K562 (cell line): ENCODE measurements around the gene ZNRD2. TPM values are rescaled to one million over a fixed set of nuclear protein-coding genes. Genes with fewer than 3 reads are reported as not detected.

ENCODE experiments used
- HMGN3 ChIP-seq: IDR thresholded peaks from 2 replicates; pipeline ENCODE4 v1.6.1; 2011; ENCODE audit warnings: borderline replicate concordance, low read depth, mild to moderate bottlenecking, mixed read lengths, low read length; ENCODE audit not compliant: insufficient read length; ENCODE audit errors: extremely low read depth
- MTA1 ChIP-seq: fragments of 450-650 bp; IDR thresholded peaks from 2 replicates; pipeline ENCODE4 v1.6.1; 2017; ENCODE audit warnings: borderline replicate concordance
- POLR3A ChIP-seq: IDR thresholded peaks from 2 replicates; pipeline ENCODE4 v1.6.1; 2011; ENCODE audit warnings: borderline replicate concordance, mild to moderate bottlenecking, moderate library complexity; ENCODE audit not compliant: insufficient read length, insufficient read depth; ENCODE audit errors: extremely low read depth
- SUPT5H ChIP-seq: fragments of 450-650 bp; IDR thresholded peaks from 2 replicates; pipeline ENCODE4 v1.6.1; 2016
- TCFL5 ChIP-seq: fragments of 250-450 bp; sonication (Bioruptor Pico); conservative IDR thresholded peaks from 2 replicates; pipeline ENCODE4 v1.6.1; 2021; ENCODE audit warnings: mild to moderate bottlenecking, moderate library complexity, matching md5 sums
- TOE1 ChIP-seq, 2 experiments: fragments of 450-650 bp in 1 of 2; sonication (generic) in 1 of 2; formaldehyde crosslinking in 1 of 2; IDR thresholded peaks; 2 replicates each; pipeline versions ENCODE4 v1.7.1 to v1.8.0; 2016 to 2022; ENCODE audit warnings: borderline replicate concordance in 2 of 2, mild to moderate bottlenecking in 2 of 2, antibody characterized with exemption in 1 of 2, inconsistent platforms in 1 of 2, low read depth in 1 of 2, missing genetic modification reagents in 1 of 2, moderate library complexity in 1 of 2
- ZNF41 ChIP-seq: fragments of 250-450 bp; sonication (Bioruptor Pico); conservative IDR thresholded peaks from 2 replicates; pipeline ENCODE4 v1.4.0; 2020; ENCODE audit warnings: mild to moderate bottlenecking
- polyA plus RNA-seq, 8 experiments: library from polyadenylated mRNA; depleted of rRNA in 4 of 8; stranded (reverse) in 5 of 8; unstranded in 3 of 8; fragments of >200 nt; fragmentation: Nextera tagmentation in 2 of 8; fragmentation: Illumina TruSeq in 1 of 8; extraction: Ambion mirVana in 2 of 8; extraction: Trizol in 1 of 8; gene quantifications; 2 replicates each; pipeline versions ENCODE4 v1.2.1 to v1.2.3, GENCODE V29; 2011 to 2014; ENCODE audit warnings: inconsistent platforms in 1 of 8, missing spikeins in 1 of 8
- total RNA-seq, 7 experiments: library from RNA; depleted of rRNA in 6 of 7; stranded (reverse); fragments of >200 nt in 6 of 7; fragmentation: Illumina TruSeq in 2 of 7; extraction: Trizol in 2 of 7; gene quantifications; 2 replicates each; pipeline versions ENCODE4 v1.2.1 to v1.2.3, GENCODE V29; 2011 to 2021; ENCODE audit warnings: low replicate concordance in 1 of 7
- TF ChIP-seq, protein P1 (sequence below): fragments of 450-650 bp; IDR thresholded peaks from 2 replicates; pipeline ENCODE4 v1.6.1; 2016; ENCODE audit warnings: borderline replicate concordance
- TF ChIP-seq, protein P2 (sequence below), 2 experiments: fragments of 450-650 bp; IDR thresholded peaks; 2 replicates each; pipeline ENCODE4 v1.6.1; 2016
- TF ChIP-seq, protein P3 (sequence below): sonication (generic); formaldehyde crosslinking; IDR thresholded peaks from 2 replicates; pipeline ENCODE4 v1.8.1; 2023; ENCODE audit warnings: missing genetic modification reagents, mild to moderate bottlenecking, borderline replicate concordance
- TF ChIP-seq, protein P4 (sequence below): sonication (generic); formaldehyde crosslinking; IDR thresholded peaks from 2 replicates; pipeline ENCODE4 v1.9.0; 2022; ENCODE audit warnings: mild to moderate bottlenecking, missing genetic modification reagents
- TF ChIP-seq, protein P5 (sequence below): conservative IDR thresholded peaks from 2 replicates; pipeline ENCODE4 v1.6.1; 2011; ENCODE audit warnings: low read depth, mild to moderate bottlenecking, low read length; ENCODE audit not compliant: control insufficient read depth

The ZNRD2 gene
- total and polyA plus RNA-seq, 9 of the 15 experiments (the other 6 are each of a cell fraction or from before 2014, with no cell fraction given): 13.4 to 129 (median 60.4) TPM

DNA sequence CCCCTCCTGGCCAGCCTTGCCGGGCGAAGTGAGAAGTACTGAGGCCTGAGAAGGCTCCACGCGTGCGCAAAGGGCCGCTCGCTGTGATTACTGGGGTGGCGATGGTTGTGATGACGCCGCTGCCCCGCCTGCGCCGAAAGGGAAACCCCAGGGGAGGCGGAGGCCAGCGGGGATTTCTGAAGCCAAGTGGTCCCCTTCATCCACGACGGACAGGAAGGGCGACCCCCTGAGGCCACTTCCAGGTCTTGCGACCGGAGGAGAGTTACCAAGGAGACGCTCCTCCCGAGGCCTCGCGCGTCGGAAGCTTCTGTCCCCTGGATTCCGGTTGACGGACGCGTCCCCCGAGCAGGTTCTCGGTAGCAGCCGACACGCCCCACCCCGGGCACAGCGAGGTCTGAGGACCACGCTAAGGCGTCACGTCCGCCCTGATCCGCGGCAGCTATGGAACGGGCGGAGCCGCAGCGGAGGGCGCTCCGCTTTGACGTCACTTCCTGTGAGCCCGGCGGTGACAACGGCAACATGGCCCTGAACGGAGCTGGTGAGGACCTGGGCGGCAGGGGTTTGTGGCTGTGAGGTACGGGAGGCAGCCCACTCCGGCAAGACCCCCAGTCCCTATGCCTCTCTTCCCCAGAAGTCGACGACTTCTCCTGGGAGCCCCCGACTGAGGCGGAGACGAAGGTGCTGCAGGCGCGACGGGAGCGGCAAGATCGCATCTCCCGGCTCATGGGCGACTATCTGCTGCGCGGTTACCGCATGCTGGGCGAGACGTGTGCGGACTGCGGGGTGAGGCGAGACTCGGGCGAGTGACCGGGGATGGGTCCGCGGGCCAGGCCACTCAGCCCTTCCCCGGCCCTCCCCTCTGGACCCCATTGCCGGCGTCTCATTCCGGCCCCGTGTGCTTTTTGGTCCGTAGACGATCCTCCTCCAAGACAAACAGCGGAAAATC, at the start of gene ZNRD2 (continued):
- TF ChIP-seq, protein P1, sequence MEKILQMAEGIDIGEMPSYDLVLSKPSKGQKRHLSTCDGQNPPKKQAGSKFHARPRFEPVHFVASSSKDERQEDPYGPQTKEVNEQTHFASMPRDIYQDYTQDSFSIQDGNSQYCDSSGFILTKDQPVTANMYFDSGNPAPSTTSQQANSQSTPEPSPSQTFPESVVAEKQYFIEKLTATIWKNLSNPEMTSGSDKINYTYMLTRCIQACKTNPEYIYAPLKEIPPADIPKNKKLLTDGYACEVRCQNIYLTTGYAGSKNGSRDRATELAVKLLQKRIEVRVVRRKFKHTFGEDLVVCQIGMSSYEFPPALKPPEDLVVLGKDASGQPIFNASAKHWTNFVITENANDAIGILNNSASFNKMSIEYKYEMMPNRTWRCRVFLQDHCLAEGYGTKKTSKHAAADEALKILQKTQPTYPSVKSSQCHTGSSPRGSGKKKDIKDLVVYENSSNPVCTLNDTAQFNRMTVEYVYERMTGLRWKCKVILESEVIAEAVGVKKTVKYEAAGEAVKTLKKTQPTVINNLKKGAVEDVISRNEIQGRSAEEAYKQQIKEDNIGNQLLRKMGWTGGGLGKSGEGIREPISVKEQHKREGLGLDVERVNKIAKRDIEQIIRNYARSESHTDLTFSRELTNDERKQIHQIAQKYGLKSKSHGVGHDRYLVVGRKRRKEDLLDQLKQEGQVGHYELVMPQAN: peak; percentile 96; the same call in 1 of the 2 replicates
- TF ChIP-seq TCFL5 (CRISPR knock-in tag): no peak
- TF ChIP-seq, protein P2, sequence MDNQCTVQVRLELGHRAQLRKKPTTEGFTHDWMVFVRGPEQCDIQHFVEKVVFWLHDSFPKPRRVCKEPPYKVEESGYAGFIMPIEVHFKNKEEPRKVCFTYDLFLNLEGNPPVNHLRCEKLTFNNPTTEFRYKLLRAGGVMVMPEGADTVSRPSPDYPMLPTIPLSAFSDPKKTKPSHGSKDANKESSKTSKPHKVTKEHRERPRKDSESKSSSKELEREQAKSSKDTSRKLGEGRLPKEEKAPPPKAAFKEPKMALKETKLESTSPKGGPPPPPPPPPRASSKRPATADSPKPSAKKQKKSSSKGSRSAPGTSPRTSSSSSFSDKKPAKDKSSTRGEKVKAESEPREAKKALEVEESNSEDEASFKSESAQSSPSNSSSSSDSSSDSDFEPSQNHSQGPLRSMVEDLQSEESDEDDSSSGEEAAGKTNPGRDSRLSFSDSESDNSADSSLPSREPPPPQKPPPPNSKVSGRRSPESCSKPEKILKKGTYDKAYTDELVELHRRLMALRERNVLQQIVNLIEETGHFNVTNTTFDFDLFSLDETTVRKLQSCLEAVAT (IDR thresholded peaks at IDR 0.05): 0 out of 4 replicates have a peak, but pooled peaks of 1 of the 2 experiments have one; percentile 52
- TF ChIP-seq, protein P3, sequence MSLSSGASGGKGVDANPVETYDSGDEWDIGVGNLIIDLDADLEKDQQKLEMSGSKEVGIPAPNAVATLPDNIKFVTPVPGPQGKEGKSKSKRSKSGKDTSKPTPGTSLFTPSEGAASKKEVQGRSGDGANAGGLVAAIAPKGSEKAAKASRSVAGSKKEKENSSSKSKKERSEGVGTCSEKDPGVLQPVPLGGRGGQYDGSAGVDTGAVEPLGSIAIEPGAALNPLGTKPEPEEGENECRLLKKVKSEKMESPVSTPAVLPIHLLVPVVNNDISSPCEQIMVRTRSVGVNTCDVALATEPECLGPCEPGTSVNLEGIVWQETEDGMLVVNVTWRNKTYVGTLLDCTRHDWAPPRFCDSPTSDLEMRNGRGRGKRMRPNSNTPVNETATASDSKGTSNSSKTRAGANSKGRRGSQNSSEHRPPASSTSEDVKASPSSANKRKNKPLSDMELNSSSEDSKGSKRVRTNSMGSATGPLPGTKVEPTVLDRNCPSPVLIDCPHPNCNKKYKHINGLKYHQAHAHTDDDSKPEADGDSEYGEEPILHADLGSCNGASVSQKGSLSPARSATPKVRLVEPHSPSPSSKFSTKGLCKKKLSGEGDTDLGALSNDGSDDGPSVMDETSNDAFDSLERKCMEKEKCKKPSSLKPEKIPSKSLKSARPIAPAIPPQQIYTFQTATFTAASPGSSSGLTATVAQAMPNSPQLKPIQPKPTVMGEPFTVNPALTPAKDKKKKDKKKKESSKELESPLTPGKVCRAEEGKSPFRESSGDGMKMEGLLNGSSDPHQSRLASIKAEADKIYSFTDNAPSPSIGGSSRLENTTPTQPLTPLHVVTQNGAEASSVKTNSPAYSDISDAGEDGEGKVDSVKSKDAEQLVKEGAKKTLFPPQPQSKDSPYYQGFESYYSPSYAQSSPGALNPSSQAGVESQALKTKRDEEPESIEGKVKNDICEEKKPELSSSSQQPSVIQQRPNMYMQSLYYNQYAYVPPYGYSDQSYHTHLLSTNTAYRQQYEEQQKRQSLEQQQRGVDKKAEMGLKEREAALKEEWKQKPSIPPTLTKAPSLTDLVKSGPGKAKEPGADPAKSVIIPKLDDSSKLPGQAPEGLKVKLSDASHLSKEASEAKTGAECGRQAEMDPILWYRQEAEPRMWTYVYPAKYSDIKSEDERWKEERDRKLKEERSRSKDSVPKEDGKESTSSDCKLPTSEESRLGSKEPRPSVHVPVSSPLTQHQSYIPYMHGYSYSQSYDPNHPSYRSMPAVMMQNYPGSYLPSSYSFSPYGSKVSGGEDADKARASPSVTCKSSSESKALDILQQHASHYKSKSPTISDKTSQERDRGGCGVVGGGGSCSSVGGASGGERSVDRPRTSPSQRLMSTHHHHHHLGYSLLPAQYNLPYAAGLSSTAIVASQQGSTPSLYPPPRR (CRISPR knock-in tag): peak; percentile 87; the same call in 1 of the 2 replicates
- TF ChIP-seq, protein P4, sequence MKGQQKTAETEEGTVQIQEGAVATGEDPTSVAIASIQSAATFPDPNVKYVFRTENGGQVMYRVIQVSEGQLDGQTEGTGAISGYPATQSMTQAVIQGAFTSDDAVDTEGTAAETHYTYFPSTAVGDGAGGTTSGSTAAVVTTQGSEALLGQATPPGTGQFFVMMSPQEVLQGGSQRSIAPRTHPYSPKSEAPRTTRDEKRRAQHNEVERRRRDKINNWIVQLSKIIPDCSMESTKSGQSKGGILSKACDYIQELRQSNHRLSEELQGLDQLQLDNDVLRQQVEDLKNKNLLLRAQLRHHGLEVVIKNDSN: peak; percentile 33; the same call in 1 of the 2 replicates
- no peak for TF ChIP-seq ZNF41
- TF ChIP-seq MTA1: peak; percentile 99
- peak; percentile 81 for TF ChIP-seq SUPT5H
- peak; percentile 92 for TF ChIP-seq HMGN3
- no peak for TF ChIP-seq POLR3A
- TF ChIP-seq, protein P5, sequence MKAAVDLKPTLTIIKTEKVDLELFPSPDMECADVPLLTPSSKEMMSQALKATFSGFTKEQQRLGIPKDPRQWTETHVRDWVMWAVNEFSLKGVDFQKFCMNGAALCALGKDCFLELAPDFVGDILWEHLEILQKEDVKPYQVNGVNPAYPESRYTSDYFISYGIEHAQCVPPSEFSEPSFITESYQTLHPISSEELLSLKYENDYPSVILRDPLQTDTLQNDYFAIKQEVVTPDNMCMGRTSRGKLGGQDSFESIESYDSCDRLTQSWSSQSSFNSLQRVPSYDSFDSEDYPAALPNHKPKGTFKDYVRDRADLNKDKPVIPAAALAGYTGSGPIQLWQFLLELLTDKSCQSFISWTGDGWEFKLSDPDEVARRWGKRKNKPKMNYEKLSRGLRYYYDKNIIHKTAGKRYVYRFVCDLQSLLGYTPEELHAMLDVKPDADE: peak; percentile 90; the same call in 1 of the 2 replicates
- TF ChIP-seq TOE1 (IDR thresholded peaks at IDR 0.05; ENCODE audit: borderline replicate concordance): peak; percentile 57; the same call in 1 of the 2 replicates
- TF ChIP-seq TOE1 (CRISPR knock-in tag; IDR thresholded peaks at IDR 0.05; ENCODE audit: borderline replicate concordance, low read depth): 0 out of 2 replicates have a peak, but pooled peaks have one; percentile 65
